Gastrocnemius medialis (tissue), 4 donors: ENCODE data around the gene GTSE1. TPM values are rescaled to one million over a fixed set of nuclear protein-coding genes. Genes with fewer than 3 reads are reported as not detected.
A peak's percentile ranks its signal among the peaks of the same experiment; 100 is the strongest.

Experiments
- ATAC-seq, 2 donors: fragments of 150-250 bp; one replicate each; pipeline ENCODE4 v1.9.1; 2016
- DNase-seq, 2 donors: peaks; one replicate each; pipeline ENCODE4 v3.0.0-alpha.2; 2019
- H3K27ac ChIP-seq, 4 donors: fragments of 200-600 bp; sonication (generic); 1 replicate in 1 of 4; 2 replicates in 3 of 4; pipeline ENCODE4 v1.5.1; 2016 to 2018; ENCODE audit warnings: mild to moderate bottlenecking in 2 of 4, moderate library complexity in 1 of 4
- H3K27me3 ChIP-seq, 3 donors: fragments of 200-600 bp; sonication (generic) in 2 of 3; 1 replicate in 1 of 3; 2 replicates in 2 of 3; pipeline versions ENCODE4 v1.5.1 to v1.6.0; 2016 to 2019; ENCODE audit warnings: mild to moderate bottlenecking in 1 of 3, moderate library complexity in 1 of 3
- H3K36me3 ChIP-seq, 2 donors: fragments of 200-600 bp; sonication (generic) in 1 of 2; one replicate each; pipeline ENCODE4 v1.5.1; 2017 to 2018
- H3K4me1 ChIP-seq, 2 donors: fragments of 200-600 bp; sonication (generic) in 1 of 2; one replicate each; pipeline ENCODE4 v1.5.1; 2016 to 2017; ENCODE audit warnings: mild to moderate bottlenecking in 2 of 2
- H3K4me3 ChIP-seq, 4 donors: fragments of 200-600 bp; sonication (generic) in 3 of 4; 1 replicate in 1 of 4; 2 replicates in 3 of 4; pipeline ENCODE4 v1.5.1; 2016 to 2019; ENCODE audit warnings: mild to moderate bottlenecking in 2 of 4
- H3K9me3 ChIP-seq, 3 donors: fragments of 200-600 bp; sonication (generic) in 2 of 3; 1 replicate in 1 of 3; 2 replicates in 2 of 3; pipeline ENCODE4 v1.5.1; 2016 to 2019
- POLR2A ChIP-seq, 2 donors: fragments of 450-650 bp; IDR thresholded peaks; one replicate each; pipeline ENCODE4 v1.6.1; 2017; ENCODE audit warnings: antibody characterized with exemption in 2 of 2, mild to moderate bottlenecking in 2 of 2, moderate library complexity in 2 of 2
- in situ Hi-C, 4 donors: fragments of 200-750 bp; cut with MboI; loops; one replicate each; pipeline versions ENCODE4 v1.15.0 to v1.8.0; 2017; ENCODE audit warnings: low sequenced_read_pairs in 4 of 4
- intact Hi-C: fragments of 100-400 bp; cut with DNase I; formaldehyde crosslinking; loops from one replicate; pipeline ENCODE4 v1.15.1; 2023; ENCODE audit warnings: low total_unique reads
- total RNA-seq, 4 donors: library from RNA; depleted of rRNA; stranded (reverse); fragments of >200 nt; gene quantifications; one replicate each; pipeline versions ENCODE4 v1.1.0 to v1.2.3, GENCODE V29; 2016
- TF ChIP-seq, protein P1 (sequence below), 5 experiments: fragments of 450-650 bp in 3 of 5; fragments of 200-600 bp in 2 of 5; sonication (generic) in 2 of 5; IDR thresholded peaks in 4 of 5; conservative IDR thresholded peaks in 1 of 5; 1 replicate in 4 of 5; 2 replicates in 1 of 5; pipeline ENCODE4 v1.5.1; 2016 to 2019; ENCODE audit warnings: antibody characterized with exemption in 5 of 5, mild to moderate bottlenecking in 3 of 5, moderate library complexity in 3 of 5

The GTSE1 gene
- total RNA-seq, 4 donors from 2014 or later, result 0.13 to 0.49 TPM; not detected in 2

DNA sequence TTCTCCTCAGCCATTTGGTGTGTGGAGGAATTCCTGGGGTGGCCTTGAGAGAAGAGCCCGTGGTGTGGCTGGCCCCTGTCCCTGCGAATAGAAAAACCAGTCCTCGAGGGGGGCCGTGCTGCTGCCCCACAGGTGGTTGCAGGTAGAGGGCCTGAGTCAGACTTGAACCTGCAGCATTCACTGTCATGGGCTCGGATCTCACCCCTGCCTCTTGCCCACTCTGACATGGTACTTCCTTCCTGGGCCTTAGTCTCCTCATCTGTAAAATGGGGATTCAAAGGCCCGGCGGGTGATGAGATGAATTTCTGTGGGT, 58.3 kb downstream of the GTSE1 start:
- no peak for TF ChIP-seq POLR2A (IDR thresholded peaks at IDR 0.05)
- TF ChIP-seq, protein P1, sequence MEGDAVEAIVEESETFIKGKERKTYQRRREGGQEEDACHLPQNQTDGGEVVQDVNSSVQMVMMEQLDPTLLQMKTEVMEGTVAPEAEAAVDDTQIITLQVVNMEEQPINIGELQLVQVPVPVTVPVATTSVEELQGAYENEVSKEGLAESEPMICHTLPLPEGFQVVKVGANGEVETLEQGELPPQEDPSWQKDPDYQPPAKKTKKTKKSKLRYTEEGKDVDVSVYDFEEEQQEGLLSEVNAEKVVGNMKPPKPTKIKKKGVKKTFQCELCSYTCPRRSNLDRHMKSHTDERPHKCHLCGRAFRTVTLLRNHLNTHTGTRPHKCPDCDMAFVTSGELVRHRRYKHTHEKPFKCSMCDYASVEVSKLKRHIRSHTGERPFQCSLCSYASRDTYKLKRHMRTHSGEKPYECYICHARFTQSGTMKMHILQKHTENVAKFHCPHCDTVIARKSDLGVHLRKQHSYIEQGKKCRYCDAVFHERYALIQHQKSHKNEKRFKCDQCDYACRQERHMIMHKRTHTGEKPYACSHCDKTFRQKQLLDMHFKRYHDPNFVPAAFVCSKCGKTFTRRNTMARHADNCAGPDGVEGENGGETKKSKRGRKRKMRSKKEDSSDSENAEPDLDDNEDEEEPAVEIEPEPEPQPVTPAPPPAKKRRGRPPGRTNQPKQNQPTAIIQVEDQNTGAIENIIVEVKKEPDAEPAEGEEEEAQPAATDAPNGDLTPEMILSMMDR (IDR thresholded peaks at IDR 0.05 in 4 of 5, conservative IDR thresholded peaks at IDR 0.05 in 1 of 5), result no peak
- H3K4me1 ChIP-seq, result peaks cover 5% of the 10 kb centered on the region in 2 donors
- peaks cover 0 to 58% of the 10 kb centered on the region in 2 donors for H3K36me3 ChIP-seq
- intact Hi-C loops (loop anchor here (1.0 kb wide), 1 partner anchor 35 kb away; no protein-coding TSS in a partner anchor), in situ Hi-C loops (loop anchor here in 1 of 4 donors (25.0 kb wide), 1 partner anchor 182 kb away; the partner anchor contains the start of gene CELSR1)
- no peaks in the 10 kb centered on the region for H3K27me3 ChIP-seq
- no peaks in the 10 kb centered on the region for H3K9me3 ChIP-seq
- no peak overlapping the region for H3K4me3 ChIP-seq
- DNase-seq (no peak), ATAC-seq (no peak)
- no peak overlapping the region for H3K27ac ChIP-seq

DNA sequence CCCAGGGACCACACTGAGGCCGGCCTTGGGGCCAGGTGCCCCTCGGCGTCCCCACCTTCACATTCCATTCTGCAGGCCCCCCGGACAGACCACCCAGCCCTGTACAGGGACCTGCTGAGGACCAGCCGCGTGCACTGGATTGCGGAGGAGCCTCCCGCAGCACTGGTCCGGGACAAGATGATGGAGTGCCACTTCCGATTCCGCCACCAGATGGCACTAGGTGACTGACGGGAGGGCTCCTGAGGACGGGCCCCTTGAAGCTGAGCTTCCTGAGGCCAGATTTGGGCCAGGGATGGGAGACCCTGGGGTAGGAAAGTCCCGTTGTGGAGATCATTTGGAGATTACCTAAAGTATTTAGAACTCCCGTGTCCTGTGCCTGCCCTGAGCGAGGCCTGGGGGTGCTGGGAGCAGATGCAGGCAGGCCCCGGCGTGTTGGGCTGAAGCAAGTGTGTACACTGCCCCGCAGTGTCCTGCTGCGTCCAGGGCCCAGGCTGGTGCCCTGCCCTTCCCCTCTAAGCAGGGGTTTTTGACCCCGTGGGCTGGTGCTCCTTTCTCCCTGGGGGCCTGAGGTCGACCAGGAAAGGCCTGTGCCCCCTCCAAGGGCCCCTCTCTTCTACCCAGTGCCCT, 58.8 kb downstream of the GTSE1 start:
- H3K36me3 ChIP-seq, result peaks cover 0 to 53% of the 10 kb centered on the region in 2 donors
- H3K4me1 ChIP-seq, result peaks cover 5% of the 10 kb centered on the region in 2 donors
- ATAC-seq, result peak in 1 of 2 donors; percentile 39
- intact Hi-C loops, result loop anchor here (1.0 kb wide), 1 partner anchor 35 kb away; no protein-coding TSS in a partner anchor
- DNase-seq, result peak in 1 of 2 donors; percentile 38
- H3K4me3 ChIP-seq, result no peak overlapping the region
- H3K27me3 ChIP-seq, result no peaks in the 10 kb centered on the region
- in situ Hi-C loops, result loop anchor here in 1 of 4 donors (25.0 kb wide), 1 partner anchor 182 kb away; the partner anchor contains the start of gene CELSR1
- no peak overlapping the region for H3K27ac ChIP-seq
- H3K9me3 ChIP-seq, result no peaks in the 10 kb centered on the region
- TF ChIP-seq POLR2A (IDR thresholded peaks at IDR 0.05), result no peak
- TF ChIP-seq, protein P1 (IDR thresholded peaks at IDR 0.05 in 4 of 5, conservative IDR thresholded peaks at IDR 0.05 in 1 of 5), result peak; percentile 33 to 71 (median 60)

DNA sequence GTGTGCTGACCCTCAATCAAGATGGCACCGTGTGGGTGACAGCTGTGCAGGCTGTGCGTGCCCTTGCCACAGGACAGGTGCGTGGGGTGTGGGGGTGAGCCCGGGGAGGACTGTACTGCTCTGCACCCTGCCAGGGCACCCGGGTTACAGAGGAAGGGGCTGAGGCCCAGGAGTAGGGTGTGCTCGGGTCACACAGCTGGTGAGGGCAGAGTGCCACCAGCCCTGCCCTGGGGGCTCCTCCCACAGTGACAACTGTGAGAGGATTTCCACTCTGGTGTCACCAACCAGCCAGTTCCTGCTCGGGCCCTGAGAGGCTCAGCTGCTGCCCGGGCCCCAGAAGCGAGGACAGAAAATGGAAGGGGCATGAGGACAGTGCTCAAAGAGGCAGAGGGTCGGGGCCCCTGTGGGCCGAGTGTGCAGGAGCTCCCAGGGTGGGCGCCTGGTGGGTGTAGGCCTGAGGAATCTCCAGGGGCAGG, 59.4 kb downstream of the GTSE1 start:
- H3K27me3 ChIP-seq, result no peaks in the 10 kb centered on the region
- peaks cover 5% of the 10 kb centered on the region in 2 donors for H3K4me1 ChIP-seq
- no peaks in the 10 kb centered on the region for H3K9me3 ChIP-seq
- in situ Hi-C loops, result loop anchor here in 1 of 4 donors (25.0 kb wide), 1 partner anchor 181 kb away; the partner anchor contains the start of gene CELSR1
- intact Hi-C loops, result loop anchor here (1.0 kb wide), 1 partner anchor 34 kb away; no protein-coding TSS in a partner anchor
- TF ChIP-seq, protein P1 (IDR thresholded peaks at IDR 0.05 in 4 of 5, conservative IDR thresholded peaks at IDR 0.05 in 1 of 5), result no peak
- no peak for TF ChIP-seq POLR2A (IDR thresholded peaks at IDR 0.05)
- no peak overlapping the region for H3K27ac ChIP-seq
- ATAC-seq, result no peak
- no peak overlapping the region for H3K4me3 ChIP-seq
- DNase-seq, result no peak
- H3K36me3 ChIP-seq, result peaks cover 0 to 48% of the 10 kb centered on the region in 2 donors

DNA sequence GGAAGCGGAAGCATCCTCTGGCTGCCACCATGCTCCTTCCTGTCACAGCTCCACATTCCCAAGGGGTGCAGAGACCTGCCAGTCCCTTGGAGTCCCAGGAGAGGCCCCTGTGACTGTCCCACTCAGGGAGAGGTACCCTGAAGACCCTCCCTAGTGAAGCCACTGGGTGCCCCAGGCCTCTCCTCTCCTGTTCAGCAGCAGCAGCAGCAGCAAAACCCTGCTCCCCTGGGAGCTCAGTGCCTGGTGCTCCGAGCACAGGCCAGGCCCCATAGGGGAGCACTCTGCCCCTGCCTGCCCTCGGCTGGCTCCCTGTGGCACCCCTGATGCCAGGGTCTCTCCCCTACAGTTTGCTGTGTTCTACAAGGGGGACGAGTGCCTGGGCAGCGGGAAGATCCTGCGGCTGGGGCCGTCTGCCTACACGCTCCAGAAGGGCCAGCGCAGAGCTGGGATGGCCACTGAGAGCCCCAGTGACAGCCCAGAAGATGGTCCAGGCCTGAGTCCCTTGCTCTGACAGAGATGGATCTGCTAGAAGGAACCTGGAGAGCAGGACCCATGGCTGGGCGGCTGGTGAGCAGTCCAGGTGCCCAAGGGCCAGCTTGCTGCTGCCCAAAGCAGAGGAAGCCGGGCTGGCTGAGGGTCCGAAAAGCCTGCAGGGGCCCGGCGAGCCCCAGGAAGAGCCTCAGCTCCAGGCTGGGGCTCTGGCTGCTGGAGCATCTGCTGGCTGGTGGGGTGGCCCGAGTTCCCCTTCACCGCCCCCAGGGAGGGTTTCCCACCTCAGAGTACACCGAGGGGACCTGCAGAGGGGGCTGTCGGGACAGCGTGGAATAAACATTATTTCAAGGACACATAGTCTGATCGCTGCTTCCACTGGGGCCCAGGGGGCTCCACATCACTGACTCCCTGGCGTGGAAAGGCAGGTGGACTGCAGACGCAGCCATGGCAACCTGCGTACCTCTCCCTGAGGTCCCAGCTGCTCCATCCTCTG, 60.1 kb downstream of the GTSE1 start:
- H3K36me3 ChIP-seq, result peaks cover 0 to 40% of the 10 kb centered on the region in 2 donors
- intact Hi-C loops, result no loop called here
- TF ChIP-seq, protein P1 (IDR thresholded peaks at IDR 0.05 in 4 of 5, conservative IDR thresholded peaks at IDR 0.05 in 1 of 5), result no peak
- TF ChIP-seq POLR2A (IDR thresholded peaks at IDR 0.05), result no peak
- no peaks in the 10 kb centered on the region for H3K9me3 ChIP-seq
- H3K4me3 ChIP-seq, result no peak overlapping the region
- no peaks in the 10 kb centered on the region for H3K27me3 ChIP-seq
- no peak for DNase-seq
- ATAC-seq, result no peak
- H3K4me1 ChIP-seq, result peaks cover 5% of the 10 kb centered on the region in 2 donors
- H3K27ac ChIP-seq, result no peak overlapping the region
- in situ Hi-C loops, result loop anchor here in 1 of 4 donors (25.0 kb wide), 1 partner anchor 181 kb away; the partner anchor contains the start of gene CELSR1
